A549 (cell line): ENCODE results near the gene TSPAN4.

ENCODE experiments used
- CTCF ChIP-seq: fragments of >200 bp; sonication (Bioruptor Twin); formaldehyde crosslinking; IDR thresholded peaks from 3 replicates; pipeline ENCODE4 v1.5.1; 2016
- ELK1 ChIP-seq: fragments of 150-350 bp; IDR thresholded peaks from 2 replicates; pipeline ENCODE4 v1.6.1; 2014; ENCODE audit warnings: low read depth, mild to moderate bottlenecking, low read length
- NFE2L2 ChIP-seq: fragments of 150-350 bp; conservative IDR thresholded peaks from 2 replicates; pipeline ENCODE4 v1.6.1; 2014; ENCODE audit warnings: low read length
- NR3C1 ChIP-seq: fragments of >200 bp; sonication (Bioruptor Twin); formaldehyde crosslinking; IDR thresholded peaks from 3 replicates; pipeline ENCODE4 v1.6.1; 2017
- POLR2A ChIP-seq: IDR thresholded peaks from 2 replicates; pipeline ENCODE4 v1.6.1; 2012; ENCODE audit warnings: mild to moderate bottlenecking, low read length
- RFX5 ChIP-seq: fragments of 450-650 bp; IDR thresholded peaks from 2 replicates; pipeline ENCODE4 v1.7.1; 2014; ENCODE audit warnings: antibody characterized with exemption, mild to moderate bottlenecking, moderate library complexity
- ZC3H11A ChIP-seq: fragments of 450-650 bp; IDR thresholded peaks from 2 replicates; pipeline ENCODE4 v1.6.1; 2014; ENCODE audit warnings: antibody characterized with exemption, mild to moderate bottlenecking

- TF ChIP-seq CTCF (no peak), RFX5 (no peak), POLR2A (no peak), ZC3H11A (no peak), NR3C1 (no peak), NFE2L2 (no peak), ELK1 (no peak)
These were observed 17.8 kb downstream of the TSPAN4 start for GRCh38 chr11:860234-861104.
